MG63 (cell line): Measurements from ENCODE around the gene AVEN. TPM values are rescaled to one million over a fixed set of nuclear protein-coding genes. Genes with fewer than 3 reads are reported as not detected.
A peak's percentile ranks its signal among the peaks of the same experiment; 100 is the strongest.
"Not testable (repeated sequence)": the region's sequence is repeated elsewhere in the genome, so short reads cannot be mapped to it uniquely, and the experiment has no call there.

Experiments
- DNase-seq: peaks from one replicate; pipeline ENCODE4 v3.0.0-alpha.2; 2020
- H3K27me3 ChIP-seq: fragments of 250-450 bp; sonication (Bioruptor Pico); 2 replicates; pipeline ENCODE4 v1.5.1; 2020; ENCODE audit warnings: mild to moderate bottlenecking, moderate library complexity
- H3K36me3 ChIP-seq: fragments of 250-450 bp; sonication (Bioruptor Pico); 2 replicates; pipeline ENCODE4 v1.5.1; 2020; ENCODE audit warnings: mild to moderate bottlenecking, moderate library complexity
- H3K4me3 ChIP-seq: fragments of 250-450 bp; sonication (Bioruptor Pico); 2 replicates; pipeline ENCODE4 v1.5.1; 2020; ENCODE audit warnings: mild to moderate bottlenecking, moderate library complexity
- H3K9me3 ChIP-seq: fragments of 250-450 bp; sonication (Bioruptor Pico); 2 replicates; pipeline ENCODE4 v1.5.1; 2020; ENCODE audit warnings: mild to moderate bottlenecking, moderate library complexity
- total RNA-seq: library from RNA; depleted of rRNA; stranded (reverse); fragments of >200 nt; shearing (Covaris generic); gene quantifications from 2 replicates; pipeline ENCODE4 v1.2.3, GENCODE V29; 2014; ENCODE audit warnings: low replicate concordance

AVEN gene
- total RNA-seq, 1 experiment from 2014 or later, result 28.9 TPM

DNA sequence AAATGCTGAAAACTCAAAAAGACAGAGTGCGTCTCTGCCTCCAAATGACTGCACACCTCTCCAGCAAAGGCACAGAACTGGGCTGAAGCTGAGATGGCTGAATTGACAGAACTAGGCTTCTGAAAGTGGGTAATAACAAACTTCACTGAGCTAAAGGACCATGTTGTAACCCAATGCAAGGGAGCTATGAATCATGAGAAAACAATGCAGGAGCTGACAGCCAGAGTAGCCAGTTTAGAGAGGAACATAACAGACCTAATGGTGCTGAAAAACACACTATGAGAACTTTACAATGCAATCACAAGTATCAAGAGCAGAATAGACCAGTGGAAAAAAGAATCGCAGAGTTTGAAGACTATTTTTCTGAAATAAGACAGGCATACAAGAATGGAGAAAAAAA lies 10.1 kb upstream of the AVEN start:
- Histone ChIP-seq H3K27me3 (no peaks in the 10 kb centered on the region), H3K9me3 (peaks cover 14% of the 10 kb centered on the region), H3K4me3 (no peak overlapping the region), H3K36me3 (no peaks in the 10 kb centered on the region)
- DNase-seq, result no peak

DNA sequence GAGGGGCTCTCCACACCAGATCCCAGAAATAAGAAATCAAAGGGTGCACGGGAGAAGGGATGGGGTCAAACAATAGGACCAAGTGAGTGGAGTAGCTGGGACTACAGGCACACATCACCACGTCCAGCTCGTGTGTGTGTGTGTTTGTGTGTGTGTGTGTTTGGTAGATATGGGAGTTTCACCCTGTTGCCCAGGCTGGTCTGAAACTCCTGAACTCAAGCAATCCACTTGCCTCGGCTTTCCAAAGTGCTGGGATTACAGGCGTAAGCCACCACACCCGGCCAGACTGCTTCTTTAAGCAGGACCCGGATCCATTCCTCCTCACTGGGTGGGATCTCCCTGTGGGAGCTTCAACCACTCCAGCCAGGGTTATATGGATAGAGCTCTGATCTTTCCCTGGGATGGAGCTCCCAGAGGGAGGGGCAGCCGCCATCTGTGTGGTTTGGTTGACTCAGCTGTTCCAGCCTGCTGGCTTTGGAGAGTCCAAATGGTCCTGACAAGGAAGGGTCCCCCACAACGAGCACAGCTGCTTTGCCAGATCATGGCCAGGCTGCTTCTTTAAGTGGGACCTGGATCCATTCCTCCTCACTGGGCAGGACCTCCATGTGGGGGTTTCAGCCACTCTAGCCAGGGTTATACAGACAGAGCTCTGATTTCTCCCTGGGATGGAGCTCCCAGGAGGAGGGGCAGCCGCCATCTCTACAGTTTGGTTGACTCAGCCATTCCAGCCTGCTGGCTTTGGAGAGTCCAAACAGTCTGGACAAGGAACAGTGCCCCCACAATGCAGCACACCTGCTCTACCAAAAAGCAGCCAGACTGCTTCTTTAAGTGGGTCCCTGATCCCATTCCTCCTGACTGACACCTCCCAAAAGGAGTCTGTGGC lies 9.1 kb upstream of the AVEN start:
- DNase-seq, result no peak
- H3K4me3 ChIP-seq, result no peak overlapping the region

DNA sequence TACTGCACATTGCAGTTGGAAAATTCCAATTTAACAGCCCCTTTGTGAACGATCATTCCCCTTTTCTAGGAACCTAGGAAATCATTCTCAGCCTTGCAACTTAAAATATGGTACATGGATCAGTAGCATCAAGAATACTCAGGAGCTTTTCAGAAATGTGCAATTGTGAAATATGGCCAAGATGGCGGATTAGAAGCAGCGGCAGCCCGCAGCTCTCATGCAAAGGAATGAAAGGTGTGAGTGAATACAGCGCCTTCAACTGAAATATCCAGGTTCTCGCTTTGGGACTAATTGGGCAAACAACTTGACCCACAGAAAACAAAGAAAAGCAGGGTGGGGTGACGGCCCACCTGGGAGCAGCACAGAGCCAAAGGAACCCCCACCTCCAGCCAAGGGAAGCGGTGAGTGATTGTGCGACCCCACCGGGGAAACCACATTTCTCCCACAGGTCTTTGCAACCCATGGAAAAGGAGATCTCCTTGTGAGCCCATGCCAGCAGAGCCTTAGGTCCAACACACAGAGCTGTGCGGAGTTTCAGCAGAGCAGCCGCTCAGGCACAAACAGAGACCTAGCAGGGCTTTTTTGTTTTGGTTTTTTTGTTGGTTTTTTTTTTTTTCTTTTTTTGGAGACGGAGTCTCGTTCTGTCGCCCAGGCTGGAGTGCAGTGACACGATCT lies 7.6 kb upstream of the AVEN start:
- H3K36me3 ChIP-seq, result no peaks in the 10 kb centered on the region
- no peak for DNase-seq
- peaks cover 11% of the 10 kb centered on the region for H3K9me3 ChIP-seq
- H3K27me3 ChIP-seq, result no peaks in the 10 kb centered on the region
- no peak overlapping the region for H3K4me3 ChIP-seq

More for the DNA sequence above, 9.1 kb upstream of the AVEN start:
- Histone ChIP-seq H3K36me3 (no peaks in the 10 kb centered on the region), H3K9me3 (peaks cover 14% of the 10 kb centered on the region), H3K27me3 (no peaks in the 10 kb centered on the region)

DNA sequence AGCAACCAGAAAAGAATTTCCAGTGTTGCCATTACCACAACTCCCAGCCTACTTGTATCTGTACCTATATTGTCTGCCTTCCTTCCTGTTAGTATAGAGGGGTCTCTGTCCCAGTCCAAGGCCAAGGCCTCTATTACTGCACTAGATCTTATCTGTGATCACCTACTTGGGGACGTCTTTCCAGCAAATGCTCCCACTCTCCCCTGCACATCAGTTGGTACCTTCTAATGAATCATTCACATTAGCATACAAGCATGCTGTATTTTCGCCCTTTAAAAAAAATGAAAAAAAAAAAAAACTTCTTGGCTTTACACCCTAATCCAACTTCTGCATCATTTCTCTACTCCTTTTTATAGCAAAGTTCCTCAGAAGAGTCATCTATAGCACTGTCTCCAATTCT lies 4.8 kb upstream of the AVEN start:
- Histone ChIP-seq H3K36me3 (no peaks in the 10 kb centered on the region), H3K9me3 (no peaks in the 10 kb centered on the region), H3K4me3 (no peak overlapping the region), H3K27me3 (no peaks in the 10 kb centered on the region)
- no peak for DNase-seq

DNA sequence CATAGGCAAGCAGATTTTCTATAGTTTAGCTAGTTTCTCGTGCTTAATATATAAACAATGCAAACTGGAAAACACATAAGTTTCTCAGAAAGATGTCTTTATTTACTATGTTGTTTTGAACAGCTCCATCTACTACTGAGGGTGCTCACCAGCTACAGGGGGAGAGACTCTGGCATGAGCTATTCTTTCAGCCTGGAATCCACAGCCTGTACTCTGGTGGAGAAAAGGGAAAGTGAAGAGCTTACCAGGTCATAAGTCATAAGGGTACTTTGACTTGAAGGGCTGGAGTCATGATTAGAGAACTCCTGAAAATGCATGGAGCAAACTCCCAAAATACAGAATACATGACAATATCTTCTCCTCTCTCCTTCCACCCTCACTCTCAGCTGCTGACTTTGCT lies 4.4 kb upstream of the AVEN start:
- Histone ChIP-seq H3K36me3 (no peaks in the 10 kb centered on the region), H3K9me3 (no peaks in the 10 kb centered on the region), H3K4me3 (no peak overlapping the region), H3K27me3 (no peaks in the 10 kb centered on the region)
- DNase-seq, result no peak

DNA sequence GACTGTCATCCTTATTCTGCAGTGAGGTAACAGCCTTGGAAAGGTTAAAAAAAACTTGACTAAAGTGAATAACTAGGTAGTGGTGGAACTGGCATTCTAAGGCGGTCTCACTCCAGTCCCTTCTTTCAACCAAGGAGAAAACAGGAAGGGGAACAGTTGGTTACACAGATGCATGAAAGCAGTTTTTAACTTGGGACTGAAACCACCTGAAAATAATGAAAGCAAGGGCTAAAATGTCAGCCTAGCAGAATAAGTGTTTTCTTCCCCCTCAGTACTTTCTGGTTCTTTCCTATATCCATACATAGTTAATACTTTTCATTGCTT lies 748 bp upstream of the AVEN start:
- no peak for DNase-seq
- Histone ChIP-seq H3K4me3 (peak overlapping the region; percentile 79), H3K9me3 (no peaks in the 10 kb centered on the region), H3K36me3 (no peaks in the 10 kb centered on the region), H3K27me3 (no peaks in the 10 kb centered on the region)

DNA sequence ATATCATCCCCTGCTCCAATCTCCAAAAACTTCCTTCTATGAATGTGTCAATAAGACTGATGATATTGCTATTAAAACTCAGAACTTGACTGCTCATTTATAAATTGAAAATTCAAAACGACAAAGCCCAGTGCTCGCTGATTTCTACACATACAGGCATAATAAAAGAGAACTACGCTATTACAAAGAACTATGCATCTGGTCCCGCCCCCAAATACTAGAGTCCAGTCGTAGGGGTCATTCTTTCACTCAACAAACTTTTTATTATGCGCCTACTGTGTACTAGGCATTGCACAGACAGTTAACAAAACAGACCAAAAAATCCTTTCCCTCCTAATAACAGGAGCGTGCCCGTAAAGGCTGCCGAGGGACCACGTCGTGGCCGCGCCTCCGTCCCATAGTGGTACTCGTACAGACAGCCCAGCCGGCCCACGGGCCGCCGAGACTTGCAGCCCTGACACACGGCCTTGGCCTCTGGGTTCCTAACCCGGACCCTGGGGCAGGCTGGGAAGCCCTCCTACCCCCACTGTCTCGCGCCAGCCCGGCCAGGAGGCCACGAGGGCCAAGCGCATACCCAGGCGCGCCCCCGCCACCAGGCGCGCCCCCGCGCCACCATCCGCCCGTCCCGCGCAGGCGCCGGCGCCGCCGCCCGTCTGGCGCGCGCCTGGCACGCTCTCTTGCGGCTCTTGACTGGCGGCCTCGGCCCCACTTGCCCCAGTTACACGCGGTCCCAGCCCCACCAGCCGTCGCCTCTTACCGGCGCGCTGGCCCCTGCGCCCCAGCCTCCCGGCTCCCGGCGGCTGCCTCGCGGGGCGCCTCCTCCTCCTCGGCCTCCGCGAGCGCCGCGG lies 757 bp downstream of the AVEN start:
- DNase-seq, result peak; percentile 79

DNA sequence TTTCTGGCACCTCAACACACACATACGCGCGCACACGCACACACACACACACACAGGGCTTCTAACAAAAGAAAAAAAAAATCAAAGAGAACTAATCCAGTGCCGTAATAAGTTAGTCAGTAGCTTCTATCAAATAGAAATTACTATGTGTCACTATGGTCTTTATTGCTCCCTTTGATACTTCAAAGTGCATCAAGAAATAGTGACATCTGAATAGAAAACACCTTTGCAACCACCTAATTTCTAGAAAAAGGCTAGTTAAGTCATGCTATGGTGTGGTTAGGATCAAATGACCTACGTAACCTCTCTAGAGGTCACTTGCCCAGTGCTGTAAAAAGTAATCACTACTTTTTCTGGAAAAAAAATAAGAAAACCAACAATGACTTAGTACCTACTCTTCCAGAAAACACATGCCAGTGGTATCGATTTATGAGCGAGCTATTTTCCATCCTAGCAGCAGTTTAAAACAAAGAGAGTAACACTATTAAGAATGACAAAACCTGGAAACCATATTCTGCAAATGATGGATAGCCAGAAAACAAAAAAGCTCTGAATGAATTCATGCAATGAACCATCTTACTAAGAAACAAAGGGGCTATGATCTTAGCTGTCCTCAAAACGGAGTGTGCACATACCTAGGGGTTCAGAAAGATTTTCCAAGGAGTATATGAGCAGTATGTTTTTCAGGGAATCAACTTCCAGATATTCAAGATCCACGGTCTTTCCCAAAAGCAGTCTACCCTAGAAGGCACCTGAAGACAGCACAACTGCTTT lies 6.8 kb downstream of the AVEN start:
- no peaks in the 10 kb centered on the region for H3K9me3 ChIP-seq
- DNase-seq, result no peak
- H3K27me3 ChIP-seq, result no peaks in the 10 kb centered on the region
- no peak overlapping the region for H3K4me3 ChIP-seq
- H3K36me3 ChIP-seq, result no peaks in the 10 kb centered on the region

More for the DNA sequence above, 757 bp downstream of the AVEN start:
- no peaks in the 10 kb centered on the region for H3K9me3 ChIP-seq
- no peaks in the 10 kb centered on the region for H3K36me3 ChIP-seq
- H3K4me3 ChIP-seq, result peak overlapping the region; percentile 79
- H3K27me3 ChIP-seq, result no peaks in the 10 kb centered on the region

DNA sequence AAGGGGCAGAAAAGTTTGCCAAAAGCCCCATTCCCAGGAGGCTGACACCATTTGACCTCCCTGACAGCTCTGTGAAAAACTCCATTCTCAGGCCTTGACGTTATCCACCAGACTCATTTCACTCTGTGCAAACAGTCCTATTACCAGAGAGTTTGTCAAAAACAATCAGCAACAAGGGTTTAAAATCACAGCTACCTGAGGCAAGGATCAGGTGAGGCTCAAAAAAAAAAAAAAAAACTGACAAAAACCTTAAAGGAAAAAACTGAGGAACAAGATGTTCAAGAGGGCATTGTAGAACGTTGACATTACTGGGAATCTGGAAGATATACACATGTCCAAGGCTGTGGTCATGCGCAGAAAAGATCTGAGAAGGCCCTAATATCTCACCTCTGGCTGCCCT lies 11.4 kb downstream of the AVEN start:
- no peak overlapping the region for H3K4me3 ChIP-seq

DNA sequence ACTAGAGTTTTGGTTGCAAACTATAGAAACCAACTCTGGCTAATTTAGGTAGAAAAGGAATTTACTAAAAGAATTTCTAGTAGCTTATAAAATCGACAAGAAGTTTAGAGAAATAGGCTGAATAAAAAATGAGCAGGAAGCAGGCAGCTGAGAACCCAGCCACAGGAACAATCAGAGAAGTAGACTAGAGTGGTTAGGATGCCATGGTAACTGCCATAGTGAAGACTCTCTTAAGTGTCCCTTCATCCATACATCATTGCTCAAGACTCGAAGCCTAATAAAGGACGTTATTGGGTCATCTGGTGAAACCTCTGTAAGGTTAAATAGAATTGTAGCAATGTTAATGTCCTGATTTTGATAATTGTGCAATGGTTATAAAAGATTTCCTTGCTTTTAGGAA lies 13.8 kb downstream of the AVEN start:
- H3K27me3 ChIP-seq, result no peaks in the 10 kb centered on the region
- no peak for DNase-seq
- H3K9me3 ChIP-seq, result no peaks in the 10 kb centered on the region
- no peaks in the 10 kb centered on the region for H3K36me3 ChIP-seq
- no peak overlapping the region for H3K4me3 ChIP-seq

More for the DNA sequence above, 11.4 kb downstream of the AVEN start:
- no peak for DNase-seq
- Histone ChIP-seq H3K27me3 (no peaks in the 10 kb centered on the region), H3K9me3 (no peaks in the 10 kb centered on the region), H3K36me3 (no peaks in the 10 kb centered on the region)

DNA sequence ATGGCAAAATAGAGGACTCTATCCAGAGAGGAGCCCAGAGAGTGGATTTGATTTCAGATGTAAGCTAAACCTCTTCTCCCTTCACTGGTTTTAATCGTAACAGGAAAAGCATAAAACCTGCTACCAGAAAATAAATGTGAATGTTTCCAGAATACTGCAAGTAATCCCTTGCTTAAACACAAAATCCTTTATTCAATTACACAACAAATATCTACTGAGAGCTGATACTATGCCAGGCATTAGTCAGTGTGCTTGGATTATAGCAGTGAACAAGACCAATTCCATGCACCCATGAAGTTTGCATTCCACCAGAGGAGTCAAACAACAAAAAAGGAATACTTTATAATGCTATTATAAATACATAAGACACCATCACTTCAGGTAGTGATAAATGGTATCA lies 15.1 kb downstream of the AVEN start:
- Histone ChIP-seq H3K4me3 (no peak overlapping the region), H3K27me3 (no peaks in the 10 kb centered on the region), H3K9me3 (0 out of 2 replicates have a peak, but pooled peaks cover 2% of the 10 kb centered on the region), H3K36me3 (no peaks in the 10 kb centered on the region; the same call in 1 of the 2 replicates)
- no peak for DNase-seq

DNA sequence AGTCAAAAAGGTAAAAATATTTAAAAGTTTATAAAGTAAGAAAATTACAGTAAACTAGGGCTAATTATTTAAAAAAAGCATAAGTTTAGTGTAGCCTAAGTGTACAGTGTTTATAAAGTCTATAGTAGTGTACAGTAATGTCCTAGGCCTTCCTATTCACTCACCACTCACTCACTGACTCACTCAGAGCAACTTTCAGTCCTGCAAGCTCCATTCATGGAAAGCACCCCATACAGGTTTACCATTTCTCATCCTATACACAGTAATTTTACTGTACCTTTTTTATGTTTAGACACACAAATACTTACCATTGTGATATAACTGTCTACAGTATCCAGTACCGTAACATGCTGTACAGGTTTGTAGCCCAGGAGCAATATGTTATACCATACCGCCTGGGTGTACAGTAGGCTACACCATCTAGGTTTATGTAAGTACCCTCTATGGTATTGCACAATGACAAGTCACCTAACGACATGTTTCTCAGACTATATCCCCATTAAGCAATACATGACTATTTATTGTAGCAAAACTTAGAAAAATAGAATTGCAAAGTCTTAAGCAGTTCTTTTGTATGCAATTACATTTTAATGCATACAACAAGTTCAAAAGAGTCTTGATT lies 19.5 kb downstream of the AVEN start:
- no peak for DNase-seq
- no peak overlapping the region for H3K4me3 ChIP-seq
- no peaks in the 10 kb centered on the region for H3K27me3 ChIP-seq
- no peaks in the 10 kb centered on the region; the same call in 1 of the 2 replicates for H3K36me3 ChIP-seq
- H3K9me3 ChIP-seq, result 0 out of 2 replicates have a peak, but pooled peaks cover 2% of the 10 kb centered on the region

DNA sequence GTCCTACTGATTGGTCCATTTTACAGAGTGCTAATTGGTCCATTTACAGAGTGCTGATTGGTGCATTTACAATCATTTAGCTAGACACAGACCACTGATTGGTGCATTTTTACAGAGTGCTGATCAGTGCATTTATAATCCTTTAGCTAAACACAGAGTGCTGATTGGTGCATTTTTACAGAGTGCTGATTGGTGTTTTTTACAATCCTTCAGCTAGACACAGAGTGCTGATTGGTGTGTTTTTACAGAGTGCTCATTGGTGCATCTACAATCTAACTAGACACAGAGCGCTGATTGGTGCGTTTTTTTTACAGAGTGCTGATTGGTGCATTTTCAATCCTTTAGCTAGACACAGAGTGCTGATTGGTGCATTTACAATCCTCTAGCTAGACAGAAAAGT lies 20.3 kb downstream of the AVEN start:
- not testable (repeated sequence) for H3K36me3 ChIP-seq, H3K4me3 ChIP-seq, H3K27me3 ChIP-seq, H3K9me3 ChIP-seq, DNase-seq

DNA sequence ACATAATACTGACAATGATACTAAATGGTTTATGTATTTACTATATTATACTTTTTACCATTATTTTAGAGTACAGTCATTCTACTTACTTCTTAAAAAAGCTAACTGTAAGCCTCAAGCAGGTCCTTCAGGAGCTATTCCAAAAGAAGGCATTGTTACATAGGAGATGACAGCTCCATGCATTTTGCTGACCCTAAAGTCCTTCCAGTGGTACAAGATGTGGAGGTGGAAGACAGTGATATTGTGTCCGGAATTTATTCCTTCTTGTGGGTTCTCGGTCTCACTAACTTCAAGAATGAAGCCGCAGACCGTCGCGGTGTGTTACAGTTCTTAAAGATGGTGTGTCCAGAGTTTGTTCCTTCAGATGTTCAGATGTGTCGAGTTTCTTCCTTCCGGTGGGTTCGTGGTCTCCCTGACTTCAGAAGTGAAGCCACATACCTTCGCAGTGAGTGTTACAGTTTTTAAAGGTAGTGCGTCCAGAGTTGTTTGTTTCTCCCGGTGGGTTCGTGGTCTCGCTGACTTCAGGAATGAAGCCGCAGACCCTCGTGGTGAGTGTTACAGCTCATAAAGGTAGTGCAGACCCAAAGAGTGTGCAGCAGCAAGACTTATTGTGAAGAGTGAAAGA lies 20.9 kb downstream of the AVEN start:
- Histone ChIP-seq H3K9me3 (0 out of 2 replicates have a peak, but pooled peaks cover 2% of the 10 kb centered on the region), H3K27me3 (no peaks in the 10 kb centered on the region), H3K4me3 (no peak overlapping the region), H3K36me3 (no peaks in the 10 kb centered on the region; the same call in 1 of the 2 replicates)
- DNase-seq, result no peak

DNA sequence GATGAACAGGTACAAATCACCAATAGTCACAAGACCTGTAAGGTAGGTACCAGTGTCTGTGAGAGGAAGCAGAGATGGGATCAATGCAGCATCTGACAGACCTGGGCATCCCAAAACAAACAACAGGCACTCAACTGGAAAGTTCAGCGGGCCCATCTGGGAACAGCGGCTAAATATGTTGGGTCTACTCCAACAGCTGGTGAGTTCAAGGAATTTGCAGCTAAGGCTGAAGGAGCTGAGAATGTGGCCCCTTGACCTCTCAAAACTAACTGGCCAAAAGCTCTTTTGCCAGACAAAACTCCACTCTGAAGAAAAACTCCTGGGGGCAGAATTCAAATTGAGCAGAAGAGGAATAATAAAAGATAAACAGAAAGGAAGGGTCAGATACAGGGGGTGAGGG lies 24.4 kb downstream of the AVEN start:
- Histone ChIP-seq H3K27me3 (no peaks in the 10 kb centered on the region), H3K9me3 (0 out of 2 replicates have a peak, but pooled peaks cover 1% of the 10 kb centered on the region), H3K4me3 (no peak overlapping the region), H3K36me3 (no peaks in the 10 kb centered on the region; the same call in 1 of the 2 replicates)
- DNase-seq, result no peak
